Natural killer cell treated with Interleukin-12 subunit alpha and Interleukin-12 subunit beta and Interleukin-15 and Interleukin-18, amount 100 ng/mL, for 72 hours (primary cell): ENCODE data around the gene SLC17A7. TPM values are rescaled to one million over a fixed set of nuclear protein-coding genes. Genes with fewer than 3 reads are reported as not detected.
A peak's percentile ranks its signal among the peaks of the same experiment; 100 is the strongest.

ENCODE experiments used
- ATAC-seq, 2 donors: fragments of 150-1000 bp; cut with Tn5 transposase in 1 of 2; sonication (Bioruptor Pico), chemical (Tn5 transposase) in 1 of 2; 2 replicates each; pipeline ENCODE4 v1.10.0; 2021
- DNase-seq: peaks from one replicate; pipeline ENCODE4 v3.0.0; 2022; ENCODE audit warnings: low spot score
- H3K27ac Mint-ChIP-seq, 2 donors: 1 replicate in 1 of 2; 2 replicates in 1 of 2; pipeline ENCODE4 v1.8.0; 2022; ENCODE audit warnings: mixed read lengths in 2 of 2, mild to moderate bottlenecking in 1 of 2, moderate library complexity in 1 of 2
- H3K27me3 Mint-ChIP-seq, 2 donors: 1 replicate in 1 of 2; 2 replicates in 1 of 2; pipeline ENCODE4 v1.8.0; 2022; ENCODE audit warnings: mixed read lengths in 2 of 2
- H3K36me3 Mint-ChIP-seq: one replicate; pipeline ENCODE4 v1.8.0; 2022; ENCODE audit warnings: mixed read lengths
- H3K4me1 Mint-ChIP-seq, 2 donors: 1 replicate in 1 of 2; 2 replicates in 1 of 2; pipeline ENCODE4 v1.8.0; 2022; ENCODE audit warnings: low read depth in 2 of 2, mixed read lengths in 2 of 2, mild to moderate bottlenecking in 1 of 2
- H3K4me3 Mint-ChIP-seq: one replicate; pipeline ENCODE4 v1.8.0; 2022; ENCODE audit warnings: mixed read lengths
- H3K9me3 Mint-ChIP-seq: 2 replicates; pipeline ENCODE4 v1.8.0; 2022; ENCODE audit warnings: mixed read lengths
- total RNA-seq, 2 donors: library from RNA; stranded (reverse); gene quantifications; one replicate each; pipeline ENCODE4 v1.2.3, GENCODE V29; 2022

The SLC17A7 gene
- total RNA-seq, 2 donors from 2014 or later, result not detected

GRCh38 chr19:49434907-49435583 is 6.3 kb downstream of the SLC17A7 start:
- H3K27ac Mint-ChIP-seq, result no peak overlapping the region
- H3K36me3 Mint-ChIP-seq, result peaks cover under 1% of the 10 kb centered on the region
- H3K4me1 Mint-ChIP-seq, result peaks cover 12 to 24% of the 10 kb centered on the region in 2 donors
- no peaks in the 10 kb centered on the region for H3K9me3 Mint-ChIP-seq
- no peak overlapping the region for H3K4me3 Mint-ChIP-seq
- DNase-seq (no peak), ATAC-seq (no peak)
- peaks cover 64 to 83% of the 10 kb centered on the region in 2 donors for H3K27me3 Mint-ChIP-seq

GRCh38 chr19:49433240-49433901 is 8.0 kb downstream of the SLC17A7 start:
- Mint-ChIP-seq H3K27me3 (peaks cover 58 to 82% of the 10 kb centered on the region in 2 donors), H3K9me3 (no peaks in the 10 kb centered on the region), H3K4me3 (no peak overlapping the region), H3K36me3 (peaks cover 5% of the 10 kb centered on the region), H3K27ac (no peak overlapping the region), H3K4me1 (peaks cover 19 to 28% of the 10 kb centered on the region in 2 donors)
- ATAC-seq (no peak), DNase-seq (no peak)

- peak; percentile 49 to 65 for ATAC-seq
- DNase-seq, result no peak
- peaks cover 5% of the 10 kb centered on the region for H3K36me3 Mint-ChIP-seq
- peaks cover 53 to 81% of the 10 kb centered on the region in 2 donors for H3K27me3 Mint-ChIP-seq
- H3K9me3 Mint-ChIP-seq, result no peaks in the 10 kb centered on the region
- no peak overlapping the region for H3K27ac Mint-ChIP-seq
- no peak overlapping the region for H3K4me3 Mint-ChIP-seq
- peaks cover 25 to 36% of the 10 kb centered on the region in 2 donors for H3K4me1 Mint-ChIP-seq
Measured at GRCh38 chr19:49432141-49433073, 8.9 kb downstream of the SLC17A7 start.

- H3K4me1 Mint-ChIP-seq, result peaks cover 35 to 40% of the 10 kb centered on the region in 2 donors
- peaks cover 14% of the 10 kb centered on the region for H3K36me3 Mint-ChIP-seq
- ATAC-seq (no peak), DNase-seq (no peak)
- no peak overlapping the region for H3K27ac Mint-ChIP-seq
- peaks cover 58 to 81% of the 10 kb centered on the region in 2 donors for H3K27me3 Mint-ChIP-seq
- H3K9me3 Mint-ChIP-seq, result no peaks in the 10 kb centered on the region
- no peak overlapping the region for H3K4me3 Mint-ChIP-seq
Measured at GRCh38 chr19:49431330-49431749, 10.0 kb downstream of the SLC17A7 start.

- Mint-ChIP-seq H3K4me1 (peaks cover 33 to 37% of the 10 kb centered on the region in 2 donors), H3K4me3 (no peak overlapping the region), H3K36me3 (peaks cover 15% of the 10 kb centered on the region), H3K27ac (no peak overlapping the region), H3K27me3 (peaks cover 58 to 81% of the 10 kb centered on the region in 2 donors), H3K9me3 (no peaks in the 10 kb centered on the region)
- ATAC-seq, result no peak
- DNase-seq, result no peak
Measured at GRCh38 chr19:49430678-49431329, 10.5 kb downstream of the SLC17A7 start.

GRCh38 chr19:49430172-49430677 is 11.1 kb downstream of the SLC17A7 start:
- Mint-ChIP-seq H3K4me1 (peaks cover 33 to 34% of the 10 kb centered on the region in 2 donors), H3K27ac (no peak overlapping the region), H3K9me3 (no peaks in the 10 kb centered on the region), H3K36me3 (peaks cover 15% of the 10 kb centered on the region), H3K27me3 (peaks cover 59 to 81% of the 10 kb centered on the region in 2 donors), H3K4me3 (no peak overlapping the region)
- ATAC-seq (no peak), DNase-seq (no peak)

- no peak overlapping the region for H3K4me3 Mint-ChIP-seq
- ATAC-seq (no peak), DNase-seq (no peak)
- H3K36me3 Mint-ChIP-seq, result peaks cover 15% of the 10 kb centered on the region
- no peak overlapping the region for H3K27ac Mint-ChIP-seq
- peaks cover 36 to 38% of the 10 kb centered on the region in 2 donors for H3K4me1 Mint-ChIP-seq
- H3K27me3 Mint-ChIP-seq, result peaks cover 62 to 85% of the 10 kb centered on the region in 2 donors
- H3K9me3 Mint-ChIP-seq, result no peaks in the 10 kb centered on the region
Measured at GRCh38 chr19:49428547-49429451, 12.5 kb downstream of the SLC17A7 start.

GRCh38 chr19:49427855-49428546 is 13.3 kb downstream of the SLC17A7 start:
- peak overlapping the region; percentile 51 for H3K4me3 Mint-ChIP-seq
- H3K27ac Mint-ChIP-seq, result no peak overlapping the region
- H3K27me3 Mint-ChIP-seq, result peaks cover 62 to 85% of the 10 kb centered on the region in 2 donors

GRCh38 chr19:49427339-49427738 is 14.0 kb downstream of the SLC17A7 start:
- Mint-ChIP-seq H3K4me1 (peaks cover 44 to 45% of the 10 kb centered on the region in 2 donors), H3K27ac (peak overlapping the region in 1 of 2 donors; percentile 55), H3K36me3 (peaks cover 15% of the 10 kb centered on the region), H3K9me3 (no peaks in the 10 kb centered on the region), H3K27me3 (peaks cover 65 to 89% of the 10 kb centered on the region in 2 donors), H3K4me3 (peak overlapping the region; percentile 5)
- ATAC-seq (no peak), DNase-seq (no peak)

More at GRCh38 chr19:49427855-49428546, 13.3 kb downstream of the SLC17A7 start:
- DNase-seq (no peak), ATAC-seq (peak; percentile 39 to 55)
- H3K36me3 Mint-ChIP-seq, result peaks cover 15% of the 10 kb centered on the region
- peaks cover 39 to 40% of the 10 kb centered on the region in 2 donors for H3K4me1 Mint-ChIP-seq
- H3K9me3 Mint-ChIP-seq, result no peaks in the 10 kb centered on the region

GRCh38 chr19:49425922-49426592 is 15.3 kb downstream of the SLC17A7 start:
- Mint-ChIP-seq H3K9me3 (no peaks in the 10 kb centered on the region), H3K27ac (no peak overlapping the region), H3K36me3 (peaks cover 15% of the 10 kb centered on the region), H3K4me3 (no peak overlapping the region), H3K4me1 (peaks cover 50 to 52% of the 10 kb centered on the region in 2 donors), H3K27me3 (peaks cover 72 to 95% of the 10 kb centered on the region in 2 donors)
- ATAC-seq, result no peak
- DNase-seq, result no peak

GRCh38 chr19:49425178-49425577 is 16.1 kb downstream of the SLC17A7 start, which contains the start of gene GFY:
GFY (plus strand) TSS chr19:49425388; CDS start chr19:49426431, 1,043 bp downstream.
- Mint-ChIP-seq H3K4me1 (peaks cover 47 to 52% of the 10 kb centered on the region in 2 donors), H3K36me3 (peaks cover 15% of the 10 kb centered on the region), H3K9me3 (no peaks in the 10 kb centered on the region), H3K4me3 (no peak within 1 kb of the TSS), H3K27ac (no peak within 1 kb of the TSS), H3K27me3 (peaks cover 76 to 95% of the 10 kb centered on the region in 2 donors)
- DNase-seq (no peak), ATAC-seq (no peak)
